Muscle layer of colon (tissue), 2 donors: Measurements from ENCODE around the gene FGF21.

Source experiments
- H3K27ac ChIP-seq: one replicate; pipeline ENCODE4 v1.7.0; 2013; ENCODE audit warnings: low read depth, mild to moderate bottlenecking, low read length, moderate library complexity
- H3K27me3 ChIP-seq, 2 donors: one replicate each; pipeline ENCODE4 v1.7.0; 2013; ENCODE audit warnings: low read length in 2 of 2, mild to moderate bottlenecking in 2 of 2; ENCODE audit not compliant: insufficient read depth in 2 of 2, control insufficient read depth in 1 of 2
- H3K36me3 ChIP-seq: one replicate; pipeline ENCODE4 v1.7.0; 2013; ENCODE audit warnings: mild to moderate bottlenecking, low read length; ENCODE audit not compliant: insufficient read depth
- H3K4me1 ChIP-seq: one replicate; pipeline ENCODE4 v1.7.0; 2013; ENCODE audit warnings: mild to moderate bottlenecking, low read length; ENCODE audit not compliant: insufficient read depth
- H3K4me3 ChIP-seq, 2 donors: one replicate each; pipeline ENCODE4 v1.7.0; 2013; ENCODE audit warnings: low read length in 2 of 2, low read depth in 1 of 2, mild to moderate bottlenecking in 1 of 2, moderate library complexity in 1 of 2
- H3K9ac ChIP-seq: one replicate; pipeline ENCODE4 v1.7.0; 2013; ENCODE audit warnings: low read length
- H3K9me3 ChIP-seq: one replicate; pipeline ENCODE4 v1.7.0; 2013; ENCODE audit warnings: mild to moderate bottlenecking, low read length
- donor health status: abdominal sarcoma.
- donor health status: Adenocarcinoma of cecum.

FGF21 gene

DNA sequence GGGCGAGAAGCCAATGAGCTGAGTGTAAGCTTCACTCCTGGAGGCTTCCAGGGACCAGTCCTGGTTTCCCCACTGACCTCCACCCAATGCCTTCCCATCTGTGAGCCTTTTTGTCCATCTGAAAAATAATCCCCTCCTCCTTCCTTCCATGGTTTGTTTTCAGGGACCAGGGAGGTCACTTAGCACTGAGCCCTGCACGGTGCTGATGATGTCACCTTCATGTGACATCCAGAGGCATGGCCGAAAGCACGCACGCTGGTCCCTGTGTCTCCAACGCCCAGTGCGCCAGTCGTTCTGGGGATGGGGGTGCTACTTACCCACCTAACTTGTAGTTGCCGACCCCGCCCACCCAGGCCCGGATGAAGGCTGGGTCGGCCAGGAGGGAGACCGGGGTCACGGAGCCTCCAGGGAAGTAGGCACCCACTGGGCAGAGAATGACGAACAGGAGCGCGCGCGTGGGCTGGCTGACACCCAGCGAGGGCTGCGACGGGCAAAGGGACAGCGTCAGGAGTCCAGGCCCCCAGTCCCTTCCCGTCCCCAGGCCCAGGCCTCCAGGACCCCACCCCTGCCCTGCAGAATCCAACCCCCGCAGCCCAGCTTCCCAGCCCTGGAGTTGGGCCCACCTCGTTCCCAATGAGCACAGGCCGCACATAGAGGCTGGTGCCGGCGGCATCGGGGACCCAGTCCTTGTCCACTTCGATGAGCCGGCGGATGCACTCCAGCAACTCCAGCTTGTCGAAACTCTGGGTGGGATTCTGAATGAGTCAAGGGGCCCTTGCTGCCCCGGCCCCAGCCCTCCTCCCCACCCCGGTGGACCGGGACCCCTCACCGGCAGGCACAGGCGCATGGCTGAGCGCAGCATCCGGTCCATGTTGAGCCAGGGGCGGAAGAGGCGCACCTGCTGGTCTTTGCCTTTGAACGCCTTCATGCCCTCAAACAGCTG, 44.3 kb downstream of the FGF21 start:
- Histone ChIP-seq H3K36me3 (no peaks in the 10 kb centered on the region), H3K9me3 (no peaks in the 10 kb centered on the region), H3K27ac (no peak overlapping the region), H3K4me1 (peaks cover 16% of the 10 kb centered on the region), H3K4me3 (no peak overlapping the region), H3K9ac (no peak overlapping the region), H3K27me3 (no peaks in the 10 kb centered on the region)

DNA sequence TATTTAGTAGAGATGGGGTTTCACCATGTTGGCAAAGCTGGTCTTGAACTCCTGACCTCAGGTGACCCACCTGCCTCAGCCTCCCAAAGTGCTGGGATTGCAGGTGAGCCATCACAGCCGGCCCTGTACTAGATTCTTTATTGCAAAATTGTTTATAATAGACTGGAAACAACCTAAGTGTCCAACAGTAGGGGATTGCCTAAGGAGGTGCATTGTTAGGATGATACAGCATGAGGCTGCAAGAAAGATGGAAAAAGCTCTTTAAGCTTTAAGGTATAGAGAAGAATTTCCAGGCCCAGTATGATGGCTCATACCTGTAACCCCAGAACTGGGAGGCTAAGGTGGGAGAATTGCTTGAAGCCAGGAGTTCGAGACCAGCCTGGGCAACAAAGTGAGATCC, 47.3 kb downstream of the FGF21 start:
- no peak overlapping the region for H3K27ac ChIP-seq
- no peaks in the 10 kb centered on the region for H3K4me1 ChIP-seq
- H3K36me3 ChIP-seq, result no peaks in the 10 kb centered on the region
- H3K27me3 ChIP-seq, result no peaks in the 10 kb centered on the region
- H3K4me3 ChIP-seq, result no peak overlapping the region
- no peaks in the 10 kb centered on the region for H3K9me3 ChIP-seq
- no peak overlapping the region for H3K9ac ChIP-seq

DNA sequence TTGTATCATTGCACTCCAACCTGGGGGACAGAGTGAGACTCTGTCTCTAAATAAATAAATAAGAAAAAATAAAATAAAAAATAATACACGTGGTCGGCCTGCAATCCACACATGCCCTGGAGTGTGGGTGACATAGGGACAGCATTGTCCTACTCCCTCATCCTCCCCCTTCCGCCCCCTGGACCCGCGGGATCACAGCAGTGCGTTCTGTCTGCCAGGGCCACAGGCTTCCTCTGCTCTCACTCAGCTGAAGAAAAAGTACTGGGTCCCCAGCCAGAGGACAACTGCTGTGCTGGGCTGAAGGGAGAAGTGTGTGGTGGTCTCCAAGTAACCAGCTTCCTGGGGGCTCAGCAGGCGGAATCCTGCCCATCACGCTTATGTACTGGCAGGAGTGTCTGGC, 49.2 kb downstream of the FGF21 start:
- no peak overlapping the region for H3K4me3 ChIP-seq
- H3K4me1 ChIP-seq, result no peaks in the 10 kb centered on the region
- H3K27ac ChIP-seq, result no peak overlapping the region
- H3K27me3 ChIP-seq, result no peaks in the 10 kb centered on the region
- no peaks in the 10 kb centered on the region for H3K36me3 ChIP-seq
- no peaks in the 10 kb centered on the region for H3K9me3 ChIP-seq
- no peak overlapping the region for H3K9ac ChIP-seq

DNA sequence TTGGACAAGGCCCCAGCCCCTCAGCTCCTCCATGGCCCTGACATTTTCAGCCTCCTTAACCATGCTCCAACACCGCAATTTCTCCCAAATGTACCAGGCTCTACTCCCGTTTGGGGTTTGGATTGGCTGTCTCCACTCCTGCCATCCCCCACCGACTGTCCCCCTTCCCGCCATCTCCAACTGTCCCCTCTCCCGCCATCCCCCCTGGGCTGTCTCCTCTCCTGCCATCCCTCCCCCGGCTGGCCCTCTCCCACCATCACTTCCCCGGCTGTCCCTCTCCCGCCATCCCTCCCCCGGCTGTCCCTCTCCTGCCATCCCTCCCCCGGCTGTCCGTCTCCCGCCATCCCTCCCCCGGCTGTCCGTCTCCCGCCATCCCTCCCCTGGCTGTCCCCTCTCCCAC, 50.1 kb downstream of the FGF21 start:
- Histone ChIP-seq H3K27me3 (no peaks in the 10 kb centered on the region), H3K4me1 (no peaks in the 10 kb centered on the region), H3K27ac (no peak overlapping the region), H3K9ac (no peak overlapping the region), H3K9me3 (no peaks in the 10 kb centered on the region), H3K36me3 (no peaks in the 10 kb centered on the region), H3K4me3 (no peak overlapping the region)

DNA sequence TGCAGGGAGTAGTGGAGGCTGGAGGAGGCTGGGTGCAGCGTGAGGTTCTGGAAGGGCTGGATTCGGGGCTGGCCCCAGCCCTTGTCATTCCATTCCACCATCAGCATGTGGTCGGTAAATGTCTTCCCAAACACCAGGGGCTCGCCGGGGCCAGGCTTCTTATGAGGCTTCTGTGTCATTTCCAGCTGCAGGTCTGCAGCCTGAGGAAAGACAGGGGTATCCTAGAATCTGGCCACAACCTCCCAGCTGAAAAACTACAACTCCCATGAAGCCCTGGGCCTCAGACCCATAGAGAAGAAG, 51.1 kb downstream of the FGF21 start:
- Histone ChIP-seq H3K9ac (no peak overlapping the region), H3K27me3 (no peaks in the 10 kb centered on the region), H3K4me3 (no peak overlapping the region), H3K27ac (no peak overlapping the region), H3K9me3 (no peaks in the 10 kb centered on the region), H3K36me3 (no peaks in the 10 kb centered on the region), H3K4me1 (no peaks in the 10 kb centered on the region)

DNA sequence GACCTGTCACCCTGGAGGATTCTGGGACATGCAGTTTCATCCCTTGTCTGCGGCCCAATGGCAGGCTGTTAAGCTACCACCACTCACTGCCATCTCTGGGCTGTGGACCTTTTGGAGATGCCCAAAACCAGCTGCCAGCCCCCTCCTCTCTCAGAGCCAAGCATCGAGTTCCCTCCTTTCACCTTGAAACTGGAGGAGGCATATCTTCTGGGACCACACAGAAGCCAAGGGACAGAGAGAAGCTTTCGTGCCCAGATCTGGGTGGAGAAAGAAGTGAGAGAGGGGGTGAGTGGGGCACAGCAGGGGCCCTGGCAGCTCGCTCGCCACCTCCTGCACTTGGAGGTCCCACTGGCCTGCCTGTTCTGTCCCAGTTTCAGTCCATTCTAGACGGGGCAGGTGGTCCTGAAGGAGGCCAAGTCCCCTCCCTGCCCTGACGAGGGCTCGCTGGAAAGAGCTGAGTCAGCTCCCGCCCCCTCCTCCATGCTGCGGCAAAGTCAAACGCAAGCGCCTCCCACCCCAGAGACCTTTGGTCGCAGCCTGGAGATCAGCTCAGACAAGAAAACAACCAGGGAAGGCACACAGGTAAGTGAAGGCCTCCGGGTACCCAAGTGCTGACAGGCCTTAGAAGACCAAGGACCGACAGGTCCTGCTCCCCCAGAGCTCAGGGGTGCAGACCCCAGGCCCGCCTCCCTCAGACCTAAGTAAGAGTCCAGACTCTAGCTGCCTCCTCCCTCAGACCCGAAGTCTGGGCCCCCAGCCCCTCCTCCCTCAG, 51.7 kb downstream of the FGF21 start:
- Histone ChIP-seq H3K4me3 (no peak overlapping the region), H3K36me3 (no peaks in the 10 kb centered on the region), H3K9me3 (no peaks in the 10 kb centered on the region), H3K27ac (no peak overlapping the region), H3K4me1 (no peaks in the 10 kb centered on the region), H3K9ac (no peak overlapping the region), H3K27me3 (no peaks in the 10 kb centered on the region)

DNA sequence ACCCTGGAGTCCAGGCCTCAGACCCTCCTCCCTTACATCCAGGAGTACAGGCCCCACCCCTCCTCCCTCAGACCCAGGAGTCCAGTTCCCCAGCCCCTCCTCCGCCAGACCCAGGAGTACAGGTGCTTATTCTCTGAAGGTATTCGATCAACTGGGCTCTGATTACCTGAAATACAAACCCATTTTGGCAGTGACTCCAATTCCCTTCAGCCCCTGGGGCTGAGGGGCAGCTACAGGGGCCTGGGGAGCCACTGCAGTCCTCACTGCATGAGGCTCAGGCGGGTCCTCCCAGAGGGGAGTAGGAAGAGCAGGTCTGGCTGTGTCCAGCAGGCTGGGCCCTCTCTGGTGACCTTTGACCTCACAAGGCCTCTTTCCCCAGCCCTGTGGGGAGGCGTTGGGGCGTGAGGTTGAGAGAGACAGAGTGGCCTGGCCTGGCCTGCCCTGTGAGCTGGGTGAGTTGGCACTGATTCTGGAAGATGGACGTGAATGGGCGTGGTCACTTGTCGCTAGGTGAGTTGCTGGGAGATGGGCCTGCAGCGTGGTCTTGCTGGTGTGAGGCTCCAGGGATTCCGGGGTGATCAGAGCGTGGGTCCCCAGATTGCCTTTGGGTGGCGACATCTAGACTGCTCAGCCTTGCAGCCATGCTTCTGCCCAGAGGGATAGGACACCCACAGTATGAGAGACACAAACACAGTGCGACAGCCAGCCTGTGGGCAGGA, 52.4 kb downstream of the FGF21 start:
- no peaks in the 10 kb centered on the region for H3K36me3 ChIP-seq
- H3K27me3 ChIP-seq, result no peaks in the 10 kb centered on the region
- no peak overlapping the region for H3K4me3 ChIP-seq
- H3K9me3 ChIP-seq, result no peaks in the 10 kb centered on the region
- no peaks in the 10 kb centered on the region for H3K4me1 ChIP-seq
- no peak overlapping the region for H3K27ac ChIP-seq
- H3K9ac ChIP-seq, result no peak overlapping the region
